ENCODE measurements around the gene OPCML. TPM values are rescaled to one million over a fixed set of nuclear protein-coding genes. Genes with fewer than 3 reads are reported as not detected.

OPCML gene
- polyA plus RNA-seq, 1 donor from 2014 or later, result 11.6 TPM

DNA sequence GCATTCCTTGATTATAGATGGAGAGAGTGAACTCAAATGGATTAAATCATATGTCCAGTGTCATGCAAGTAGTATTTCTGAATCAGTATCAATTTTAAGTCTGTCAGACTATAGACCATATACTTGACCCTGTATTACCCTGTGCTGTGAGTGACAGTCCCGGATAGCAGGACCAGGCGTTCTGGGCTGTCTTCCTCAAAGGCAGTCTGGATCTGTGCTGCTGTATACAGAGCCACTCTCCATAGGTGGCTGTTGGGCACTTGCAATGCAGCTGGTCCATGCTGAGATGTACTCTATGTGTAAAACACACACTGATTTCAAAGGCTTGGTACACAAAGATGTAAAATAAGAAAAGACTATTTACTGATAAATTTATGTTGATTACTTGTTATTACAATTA, 294.3 kb downstream of the OPCML start (continued):
- TF ChIP-seq EP300 (conservative IDR thresholded peaks at IDR 0.05; ENCODE audit: poor library complexity, severe bottlenecking) (no peak), MXI1 (conservative IDR thresholded peaks at IDR 0.05; ENCODE audit: poor library complexity, severe bottlenecking) (no peak)

GRCh38 chr11:133235381-133235780, 296.9 kb downstream of the OPCML start:
- no peak overlapping the region for H3K4me3 ChIP-seq (ENCODE audit: low read length)
- H3K79me2 ChIP-seq (replicated peaks; ENCODE audit: insufficient read depth, low read length), result no peaks in the 10 kb centered on the region
- no peaks in the 10 kb centered on the region for H3K9me3 ChIP-seq (ENCODE audit: low read length)
- H3K4me2 ChIP-seq (ENCODE audit: low read length), result no peak overlapping the region
- no peak for TF ChIP-seq EZH2 (IDR thresholded peaks at IDR 0.05; ENCODE audit: borderline replicate concordance, insufficient read depth, low read length, poor library complexity, severe bottlenecking)
- TF ChIP-seq RAD21 (conservative IDR thresholded peaks at IDR 0.05), result no peak
- TF ChIP-seq, protein P1, sequence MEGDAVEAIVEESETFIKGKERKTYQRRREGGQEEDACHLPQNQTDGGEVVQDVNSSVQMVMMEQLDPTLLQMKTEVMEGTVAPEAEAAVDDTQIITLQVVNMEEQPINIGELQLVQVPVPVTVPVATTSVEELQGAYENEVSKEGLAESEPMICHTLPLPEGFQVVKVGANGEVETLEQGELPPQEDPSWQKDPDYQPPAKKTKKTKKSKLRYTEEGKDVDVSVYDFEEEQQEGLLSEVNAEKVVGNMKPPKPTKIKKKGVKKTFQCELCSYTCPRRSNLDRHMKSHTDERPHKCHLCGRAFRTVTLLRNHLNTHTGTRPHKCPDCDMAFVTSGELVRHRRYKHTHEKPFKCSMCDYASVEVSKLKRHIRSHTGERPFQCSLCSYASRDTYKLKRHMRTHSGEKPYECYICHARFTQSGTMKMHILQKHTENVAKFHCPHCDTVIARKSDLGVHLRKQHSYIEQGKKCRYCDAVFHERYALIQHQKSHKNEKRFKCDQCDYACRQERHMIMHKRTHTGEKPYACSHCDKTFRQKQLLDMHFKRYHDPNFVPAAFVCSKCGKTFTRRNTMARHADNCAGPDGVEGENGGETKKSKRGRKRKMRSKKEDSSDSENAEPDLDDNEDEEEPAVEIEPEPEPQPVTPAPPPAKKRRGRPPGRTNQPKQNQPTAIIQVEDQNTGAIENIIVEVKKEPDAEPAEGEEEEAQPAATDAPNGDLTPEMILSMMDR (IDR thresholded peaks at IDR 0.05; ENCODE audit: poor library complexity, severe bottlenecking), result no peak
- TF ChIP-seq TAF1 (IDR thresholded peaks at IDR 0.05; ENCODE audit: low read depth), result no peak
- no peak for TF ChIP-seq SMC3 (conservative IDR thresholded peaks at IDR 0.05; ENCODE audit: poor library complexity)
- no peak for TF ChIP-seq EP300 (conservative IDR thresholded peaks at IDR 0.05; ENCODE audit: poor library complexity, severe bottlenecking)
- TF ChIP-seq POLR2AphosphoS5 (IDR thresholded peaks at IDR 0.05), result no peak
- TF ChIP-seq, protein P2, sequence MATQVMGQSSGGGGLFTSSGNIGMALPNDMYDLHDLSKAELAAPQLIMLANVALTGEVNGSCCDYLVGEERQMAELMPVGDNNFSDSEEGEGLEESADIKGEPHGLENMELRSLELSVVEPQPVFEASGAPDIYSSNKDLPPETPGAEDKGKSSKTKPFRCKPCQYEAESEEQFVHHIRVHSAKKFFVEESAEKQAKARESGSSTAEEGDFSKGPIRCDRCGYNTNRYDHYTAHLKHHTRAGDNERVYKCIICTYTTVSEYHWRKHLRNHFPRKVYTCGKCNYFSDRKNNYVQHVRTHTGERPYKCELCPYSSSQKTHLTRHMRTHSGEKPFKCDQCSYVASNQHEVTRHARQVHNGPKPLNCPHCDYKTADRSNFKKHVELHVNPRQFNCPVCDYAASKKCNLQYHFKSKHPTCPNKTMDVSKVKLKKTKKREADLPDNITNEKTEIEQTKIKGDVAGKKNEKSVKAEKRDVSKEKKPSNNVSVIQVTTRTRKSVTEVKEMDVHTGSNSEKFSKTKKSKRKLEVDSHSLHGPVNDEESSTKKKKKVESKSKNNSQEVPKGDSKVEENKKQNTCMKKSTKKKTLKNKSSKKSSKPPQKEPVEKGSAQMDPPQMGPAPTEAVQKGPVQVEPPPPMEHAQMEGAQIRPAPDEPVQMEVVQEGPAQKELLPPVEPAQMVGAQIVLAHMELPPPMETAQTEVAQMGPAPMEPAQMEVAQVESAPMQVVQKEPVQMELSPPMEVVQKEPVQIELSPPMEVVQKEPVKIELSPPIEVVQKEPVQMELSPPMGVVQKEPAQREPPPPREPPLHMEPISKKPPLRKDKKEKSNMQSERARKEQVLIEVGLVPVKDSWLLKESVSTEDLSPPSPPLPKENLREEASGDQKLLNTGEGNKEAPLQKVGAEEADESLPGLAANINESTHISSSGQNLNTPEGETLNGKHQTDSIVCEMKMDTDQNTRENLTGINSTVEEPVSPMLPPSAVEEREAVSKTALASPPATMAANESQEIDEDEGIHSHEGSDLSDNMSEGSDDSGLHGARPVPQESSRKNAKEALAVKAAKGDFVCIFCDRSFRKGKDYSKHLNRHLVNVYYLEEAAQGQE (IDR thresholded peaks at IDR 0.05; ENCODE audit: borderline replicate concordance), result no peak
- TF ChIP-seq MXI1 (conservative IDR thresholded peaks at IDR 0.05; ENCODE audit: poor library complexity, severe bottlenecking), result no peak
- H3K27me3 ChIP-seq (ENCODE audit: insufficient read depth, low read depth, low read length), result no peaks in the 10 kb centered on the region
- no peaks in the 10 kb centered on the region for H4K20me1 ChIP-seq (ENCODE audit: insufficient read depth)
- H3K27ac ChIP-seq (ENCODE audit: low read length), result no peak overlapping the region
- H3K36me3 ChIP-seq (ENCODE audit: insufficient read depth, low read length), result no peaks in the 10 kb centered on the region
- no peak overlapping the region for H3K9ac ChIP-seq (ENCODE audit: low read length)
- H2AFZ ChIP-seq (ENCODE audit: low read depth, low read length), result no peak overlapping the region
- H3F3A ChIP-seq (ENCODE audit: insufficient read depth, low read length, poor library complexity, severe bottlenecking), result no peaks in the 10 kb centered on the region
- H3K9me2 ChIP-seq (ENCODE audit: insufficient read depth, low read length), result no peaks in the 10 kb centered on the region

GRCh38 chr11:133234883-133235282, 297.4 kb downstream of the OPCML start:
- no peak overlapping the region for H3K4me3 ChIP-seq (ENCODE audit: low read length)

More at GRCh38 chr11:133234883-133235282, 297.4 kb downstream of the OPCML start:
- Histone ChIP-seq H3K27ac (ENCODE audit: low read length) (no peak overlapping the region), H3K9me3 (ENCODE audit: low read length) (no peaks in the 10 kb centered on the region), H3K9ac (ENCODE audit: low read length) (no peak overlapping the region), H3F3A (ENCODE audit: insufficient read depth, low read length, poor library complexity, severe bottlenecking) (no peaks in the 10 kb centered on the region), H3K79me2 (replicated peaks; ENCODE audit: insufficient read depth, low read length) (no peaks in the 10 kb centered on the region), H3K4me2 (ENCODE audit: low read length) (no peak overlapping the region), H3K36me3 (ENCODE audit: insufficient read depth, low read length) (no peaks in the 10 kb centered on the region), H3K27me3 (ENCODE audit: insufficient read depth, low read depth, low read length) (no peaks in the 10 kb centered on the region), H2AFZ (ENCODE audit: low read depth, low read length) (no peak overlapping the region), H4K20me1 (ENCODE audit: insufficient read depth) (no peaks in the 10 kb centered on the region), H3K9me2 (ENCODE audit: insufficient read depth, low read length) (no peaks in the 10 kb centered on the region)
- no peak for TF ChIP-seq EZH2 (IDR thresholded peaks at IDR 0.05; ENCODE audit: borderline replicate concordance, insufficient read depth, low read length, poor library complexity, severe bottlenecking)
- TF ChIP-seq, protein P1 (IDR thresholded peaks at IDR 0.05; ENCODE audit: poor library complexity, severe bottlenecking), result no peak
- TF ChIP-seq SMC3 (conservative IDR thresholded peaks at IDR 0.05; ENCODE audit: poor library complexity), result no peak
- TF ChIP-seq POLR2AphosphoS5 (IDR thresholded peaks at IDR 0.05), result no peak
- no peak for TF ChIP-seq EP300 (conservative IDR thresholded peaks at IDR 0.05; ENCODE audit: poor library complexity, severe bottlenecking)
- no peak for TF ChIP-seq RAD21 (conservative IDR thresholded peaks at IDR 0.05)
- TF ChIP-seq MXI1 (conservative IDR thresholded peaks at IDR 0.05; ENCODE audit: poor library complexity, severe bottlenecking), result no peak
- TF ChIP-seq TAF1 (IDR thresholded peaks at IDR 0.05; ENCODE audit: low read depth), result no peak
- TF ChIP-seq, protein P2 (IDR thresholded peaks at IDR 0.05; ENCODE audit: borderline replicate concordance), result no peak
